HG03521 (cell line): ENCODE results near the gene G6PC3.
"Not testable (repeated sequence)": the region's sequence is repeated elsewhere in the genome, so short reads cannot be mapped to it uniquely, and the experiment has no call there.

Experiments used
- ATAC-seq: cut with Tn5 transposase; IDR thresholded peaks from one replicate; pipeline ENCODE4 v1.9.1; 2021; ENCODE audit warnings: mild to moderate bottlenecking, moderate library complexity; ENCODE audit not compliant: unreplicated experiment

The G6PC3 gene

GRCh38 chr17:44105941-44106340 is 35.4 kb downstream of the G6PC3 start:
- no peak for ATAC-seq

- ATAC-seq = no peak
These were observed 36.3 kb downstream of the G6PC3 start for GRCh38 chr17:44106801-44107200.

GRCh38 chr17:44108440-44109311 is 38.1 kb downstream of the G6PC3 start:
- no peak for ATAC-seq

- ATAC-seq = no peak
These were observed 38.7 kb downstream of the G6PC3 start for GRCh38 chr17:44109312-44109630.

GRCh38 chr17:44110011-44110686 is 39.6 kb downstream of the G6PC3 start:
- ATAC-seq = no peak

- ATAC-seq = peak; percentile 49
These were observed 40.5 kb downstream of the G6PC3 start for GRCh38 chr17:44110823-44111633.

- ATAC-seq = no peak
These were observed 41.2 kb downstream of the G6PC3 start for GRCh38 chr17:44111777-44112176.

GRCh38 chr17:44112284-44113280 is 42.0 kb downstream of the G6PC3 start:
- no peak for ATAC-seq

GRCh38 chr17:44113382-44113781 is 42.8 kb downstream of the G6PC3 start:
- no peak for ATAC-seq

GRCh38 chr17:44113868-44114840 is 43.6 kb downstream of the G6PC3 start:
- no peak for ATAC-seq

- no peak for ATAC-seq
These were observed 45.3 kb downstream of the G6PC3 start for GRCh38 chr17:44115585-44116415.

- ATAC-seq = no peak
These were observed 46.8 kb downstream of the G6PC3 start for GRCh38 chr17:44117351-44117750.

GRCh38 chr17:44118427-44119050 is 48.0 kb downstream of the G6PC3 start:
- no peak for ATAC-seq

- ATAC-seq = no peak
These were observed 48.5 kb downstream of the G6PC3 start for GRCh38 chr17:44119062-44119461.

- no peak for ATAC-seq
These were observed 49.3 kb downstream of the G6PC3 start for GRCh38 chr17:44119798-44120197.

- not testable (repeated sequence) for ATAC-seq
These were observed 49.7 kb downstream of the G6PC3 start for GRCh38 chr17:44120281-44120680.

GRCh38 chr17:44120851-44121605 is 50.5 kb downstream of the G6PC3 start:
- no peak for ATAC-seq
